ENCODE results near the gene MORN4. TPM values are rescaled to one million over a fixed set of nuclear protein-coding genes. Genes with fewer than 3 reads are reported as not detected.

MORN4 gene
- total and polyA plus RNA-seq, 2 of the 13 experiments (the other 11 are each of a cell fraction or from before 2014, with no cell fraction given) = 3.4 to 9.1 TPM

DNA sequence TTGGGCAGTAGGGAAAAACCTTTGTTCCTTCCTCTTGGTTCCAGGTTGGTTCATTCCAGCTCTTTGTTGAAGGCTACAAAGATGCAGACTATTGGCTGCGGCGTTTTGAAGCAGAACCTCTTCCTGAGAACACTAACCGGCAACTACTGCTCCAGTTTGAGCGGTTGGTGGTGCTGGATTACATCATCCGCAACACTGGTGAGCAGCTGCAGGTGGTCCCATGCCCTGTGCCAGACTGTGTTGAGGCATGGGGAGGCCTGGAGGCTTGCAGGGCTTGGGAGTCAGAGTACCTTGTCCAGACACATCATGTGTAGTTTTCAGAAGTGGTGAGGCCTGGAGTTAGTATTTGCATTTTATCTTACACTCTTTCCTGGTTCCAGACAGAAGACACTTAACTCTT lies 23.5 kb upstream of the MORN4 start (continued):
- TF ChIP-seq, protein P1, sequence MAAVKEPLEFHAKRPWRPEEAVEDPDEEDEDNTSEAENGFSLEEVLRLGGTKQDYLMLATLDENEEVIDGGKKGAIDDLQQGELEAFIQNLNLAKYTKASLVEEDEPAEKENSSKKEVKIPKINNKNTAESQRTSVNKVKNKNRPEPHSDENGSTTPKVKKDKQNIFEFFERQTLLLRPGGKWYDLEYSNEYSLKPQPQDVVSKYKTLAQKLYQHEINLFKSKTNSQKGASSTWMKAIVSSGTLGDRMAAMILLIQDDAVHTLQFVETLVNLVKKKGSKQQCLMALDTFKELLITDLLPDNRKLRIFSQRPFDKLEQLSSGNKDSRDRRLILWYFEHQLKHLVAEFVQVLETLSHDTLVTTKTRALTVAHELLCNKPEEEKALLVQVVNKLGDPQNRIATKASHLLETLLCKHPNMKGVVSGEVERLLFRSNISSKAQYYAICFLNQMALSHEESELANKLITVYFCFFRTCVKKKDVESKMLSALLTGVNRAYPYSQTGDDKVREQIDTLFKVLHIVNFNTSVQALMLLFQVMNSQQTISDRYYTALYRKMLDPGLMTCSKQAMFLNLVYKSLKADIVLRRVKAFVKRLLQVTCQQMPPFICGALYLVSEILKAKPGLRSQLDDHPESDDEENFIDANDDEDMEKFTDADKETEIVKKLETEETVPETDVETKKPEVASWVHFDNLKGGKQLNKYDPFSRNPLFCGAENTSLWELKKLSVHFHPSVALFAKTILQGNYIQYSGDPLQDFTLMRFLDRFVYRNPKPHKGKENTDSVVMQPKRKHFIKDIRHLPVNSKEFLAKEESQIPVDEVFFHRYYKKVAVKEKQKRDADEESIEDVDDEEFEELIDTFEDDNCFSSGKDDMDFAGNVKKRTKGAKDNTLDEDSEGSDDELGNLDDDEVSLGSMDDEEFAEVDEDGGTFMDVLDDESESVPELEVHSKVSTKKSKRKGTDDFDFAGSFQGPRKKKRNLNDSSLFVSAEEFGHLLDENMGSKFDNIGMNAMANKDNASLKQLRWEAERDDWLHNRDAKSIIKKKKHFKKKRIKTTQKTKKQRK (IDR thresholded peaks at IDR 0.05; ENCODE audit: low read length) = no peak
- TF ChIP-seq SP2 (CRISPR knock-in tag; IDR thresholded peaks at IDR 0.05) = no peak
- TF ChIP-seq ZNF782 (CRISPR knock-in tag; IDR thresholded peaks at IDR 0.05; ENCODE audit: borderline replicate concordance) = no peak
- TF ChIP-seq GABPB1 (CRISPR knock-in tag; IDR thresholded peaks at IDR 0.05) = no peak
- no peak for TF ChIP-seq ATRX (CRISPR knock-in tag; IDR thresholded peaks at IDR 0.05; ENCODE audit: borderline replicate concordance)

DNA sequence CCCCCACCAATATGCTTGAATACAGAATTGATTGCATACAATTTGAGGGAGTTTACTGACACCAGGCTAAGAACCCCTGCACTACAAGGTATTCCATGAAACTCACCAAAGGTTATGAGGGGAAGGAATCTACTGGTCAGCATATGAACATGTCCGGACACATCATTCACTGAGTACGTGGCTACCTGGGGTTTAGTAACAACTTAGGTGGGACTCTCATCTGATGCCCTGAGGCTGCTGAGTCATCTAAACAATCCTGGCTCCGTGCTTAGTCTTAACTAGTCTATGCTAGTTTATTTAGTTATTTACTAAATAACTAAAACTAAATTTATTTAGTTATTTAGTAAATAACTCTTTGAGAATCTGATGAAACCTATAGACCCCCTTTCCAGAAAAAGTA lies 18.5 kb upstream of the MORN4 start:
- POLR2A ChIA-PET = no interaction called here
- Histone ChIP-seq H3K27ac (ENCODE audit: extremely low read length, insufficient read depth, low read length) (no peak overlapping the region), H3K79me2 (ENCODE audit: insufficient read depth, low read length) (peaks cover 5% of the 10 kb centered on the region), H3K9me3 (ENCODE audit: low read length) (no peaks in the 10 kb centered on the region), H3K36me3 (replicated peaks in 1 of 2; ENCODE audit: control insufficient read depth in 1 of 2, insufficient read depth in 2 of 2, low read length in 2 of 2) (peaks cover 17 to 47% of the 10 kb centered on the region in 2 experiments), H3K4me3 (replicated peaks in 1 of 3; ENCODE audit: insufficient read depth in 1 of 3, low read depth in 2 of 3, low read length in 3 of 3) (no peak overlapping the region), H3K4me1 (ENCODE audit: insufficient read depth, low read length) (peaks cover 16% of the 10 kb centered on the region; the same call in 1 of the 2 replicates), H3K4me2 (ENCODE audit: low read depth, low read length) (no peak overlapping the region), H2AFZ (ENCODE audit: low read length) (no peak overlapping the region), H4K20me1 (ENCODE audit: insufficient read depth, low read length) (no peaks in the 10 kb centered on the region), H3K9ac (ENCODE audit: insufficient read depth, low read depth, low read length) (no peak overlapping the region), H3K27me3 (ENCODE audit: control insufficient read depth in 1 of 2, insufficient read depth in 2 of 2, low read length in 2 of 2) (no peaks in the 10 kb centered on the region)
- CTCF ChIA-PET (ENCODE audit: low intra/inter-chr PET ratio, low total read pairs) = no interaction called here
- FAIRE-seq = no peak
- TF ChIP-seq DR1 (CRISPR knock-in tag; IDR thresholded peaks at IDR 0.05) (no peak), MAFK (conservative IDR thresholded peaks at IDR 0.05 in 1 of 2, IDR thresholded peaks at IDR 0.05 in 1 of 2; ENCODE audit: low read length in 2 of 2) (0 out of 4 replicates have a peak, but pooled peaks of 1 of the 2 experiments have one; percentile 14), ZNF274 (CRISPR knock-in tag; IDR thresholded peaks at IDR 0.05) (no peak)
- WGBS (ENCODE audit: low lambda C conversion rate) = 94% methylated on average over 3 of the region's 3 CpGs
- intact Hi-C loops (cut with micrococcal nuclease; ENCODE audit: unreplicated experiment) (no loop called here), in situ Hi-C loops (cut with HindIII; ENCODE audit: extremely low pct_ligation_motif_present, low pct_unique_long_range_greater_than_20kb) (no loop called here)
- BruUV-seq (replicated peaks) = no TSS peak
- DNase-seq (ENCODE audit: low spot score) = no peak
- no peak for ATAC-seq

Measured in HepG2 (cell line).